Stomach (tissue), 4 donors: ENCODE measurements around the gene ADAMTS12.

Source experiments
- EP300 ChIP-seq: sonication (generic); formaldehyde crosslinking; IDR thresholded peaks from one replicate; pipeline ENCODE4 v1.6.1; 2017; ENCODE audit warnings: antibody characterized with exemption
- POLR2A ChIP-seq, 4 donors: fragments of 450-650 bp; IDR thresholded peaks; one replicate each; pipeline ENCODE4 v1.6.1; 2016; ENCODE audit warnings: antibody characterized with exemption in 4 of 4, control low read depth in 2 of 4, mild to moderate bottlenecking in 1 of 4, moderate library complexity in 1 of 4
- POLR2AphosphoS5 ChIP-seq, 3 donors: sonication (generic); formaldehyde crosslinking; IDR thresholded peaks; one replicate each; pipeline ENCODE4 v1.6.1; 2016; ENCODE audit warnings: antibody characterized with exemption in 3 of 3
- TF ChIP-seq, protein P1 (sequence below), 7 experiments: fragments of 450-650 bp in 4 of 7; fragments of 200-600 bp in 3 of 7; sonication (generic) in 3 of 7; IDR thresholded peaks; one replicate each; pipeline ENCODE4 v1.5.1; 2016 to 2019; ENCODE audit warnings: antibody characterized with exemption in 7 of 7, control low read depth in 2 of 7, mild to moderate bottlenecking in 1 of 7

DNA sequence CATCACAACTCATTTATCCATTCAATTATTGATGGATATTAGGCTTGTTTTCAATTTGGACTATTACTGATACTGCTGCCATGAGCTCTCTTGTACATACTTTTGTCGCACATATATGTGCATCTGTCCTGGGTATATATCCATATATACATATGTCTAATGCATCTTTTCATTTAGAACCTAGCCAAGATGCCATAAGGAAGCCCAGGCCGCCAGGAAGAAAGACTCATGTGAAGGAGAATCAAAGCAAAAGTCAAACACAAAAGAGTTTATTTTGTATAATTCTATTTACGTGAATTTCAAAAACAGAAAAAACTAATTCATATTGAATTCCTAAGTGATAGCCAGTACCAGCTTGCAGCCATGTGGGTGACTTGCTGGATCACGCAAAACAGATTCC, 79.0 kb downstream of the ADAMTS12 start:
- TF ChIP-seq, protein P1, sequence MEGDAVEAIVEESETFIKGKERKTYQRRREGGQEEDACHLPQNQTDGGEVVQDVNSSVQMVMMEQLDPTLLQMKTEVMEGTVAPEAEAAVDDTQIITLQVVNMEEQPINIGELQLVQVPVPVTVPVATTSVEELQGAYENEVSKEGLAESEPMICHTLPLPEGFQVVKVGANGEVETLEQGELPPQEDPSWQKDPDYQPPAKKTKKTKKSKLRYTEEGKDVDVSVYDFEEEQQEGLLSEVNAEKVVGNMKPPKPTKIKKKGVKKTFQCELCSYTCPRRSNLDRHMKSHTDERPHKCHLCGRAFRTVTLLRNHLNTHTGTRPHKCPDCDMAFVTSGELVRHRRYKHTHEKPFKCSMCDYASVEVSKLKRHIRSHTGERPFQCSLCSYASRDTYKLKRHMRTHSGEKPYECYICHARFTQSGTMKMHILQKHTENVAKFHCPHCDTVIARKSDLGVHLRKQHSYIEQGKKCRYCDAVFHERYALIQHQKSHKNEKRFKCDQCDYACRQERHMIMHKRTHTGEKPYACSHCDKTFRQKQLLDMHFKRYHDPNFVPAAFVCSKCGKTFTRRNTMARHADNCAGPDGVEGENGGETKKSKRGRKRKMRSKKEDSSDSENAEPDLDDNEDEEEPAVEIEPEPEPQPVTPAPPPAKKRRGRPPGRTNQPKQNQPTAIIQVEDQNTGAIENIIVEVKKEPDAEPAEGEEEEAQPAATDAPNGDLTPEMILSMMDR (IDR thresholded peaks at IDR 0.05) = no peak
- TF ChIP-seq EP300 = no peak
- no peak for TF ChIP-seq POLR2A (IDR thresholded peaks at IDR 0.05)
- TF ChIP-seq POLR2AphosphoS5 (IDR thresholded peaks at IDR 0.05) = no peak
